HG02943 (cell line): ENCODE results near the gene APELA.
"Not testable (repeated sequence)": the region's sequence is repeated elsewhere in the genome, so short reads cannot be mapped to it uniquely, and the experiment has no call there.

Source experiments
- ATAC-seq: cut with Tn5 transposase; IDR thresholded peaks from one replicate; pipeline ENCODE4 v1.9.1; 2021; ENCODE audit warnings: mild to moderate bottlenecking, low read depth, moderate library complexity; ENCODE audit not compliant: unreplicated experiment

APELA gene

GRCh38 chr4:164924670-164925238 lies 47.8 kb downstream of the APELA start:
- no peak for ATAC-seq

- no peak for ATAC-seq
These were observed 49.3 kb downstream of the APELA start for GRCh38 chr4:164926301-164926700.

GRCh38 chr4:164927101-164927500 lies 50.1 kb downstream of the APELA start:
- ATAC-seq: not testable (repeated sequence)

- ATAC-seq: no peak
These were observed 53.7 kb downstream of the APELA start for GRCh38 chr4:164930647-164931046.

- ATAC-seq: no peak
These were observed 54.8 kb downstream of the APELA start for GRCh38 chr4:164931551-164932324.

GRCh38 chr4:164933244-164933643 lies 56.3 kb downstream of the APELA start:
- ATAC-seq: no peak

GRCh38 chr4:164935363-164935762 lies 58.4 kb downstream of the APELA start:
- peak; percentile 69 for ATAC-seq

GRCh38 chr4:164935865-164936606 lies 59.1 kb downstream of the APELA start:
- ATAC-seq: peak; percentile 56

- peak; percentile 45 for ATAC-seq
These were observed 60.7 kb downstream of the APELA start for GRCh38 chr4:164937576-164938270.

GRCh38 chr4:164943192-164943591 lies 66.2 kb downstream of the APELA start:
- ATAC-seq: no peak

GRCh38 chr4:164945146-164945545 lies 68.2 kb downstream of the APELA start:
- ATAC-seq: no peak

GRCh38 chr4:164946810-164947209 lies 69.8 kb downstream of the APELA start:
- no peak for ATAC-seq
